Raji (cell line): ENCODE measurements around the gene CIB4.

Source experiments
- POLR2A ChIP-seq: IDR thresholded peaks from 2 replicates; pipeline ENCODE4 v1.6.1; 2011; ENCODE audit warnings: low read depth, low read length, control low read depth; ENCODE audit not compliant: insufficient read depth

Gene CIB4

GRCh38 chr2:26536371-26537068, 104.6 kb downstream of the CIB4 start:
- no peak for TF ChIP-seq POLR2A

- no peak for TF ChIP-seq POLR2A
Observed at GRCh38 chr2:26535663-26536275, 105.4 kb downstream of the CIB4 start.

GRCh38 chr2:26534865-26535662, 106.1 kb downstream of the CIB4 start:
- TF ChIP-seq POLR2A: no peak

- no peak for TF ChIP-seq POLR2A
Observed at GRCh38 chr2:26534098-26534864, 106.9 kb downstream of the CIB4 start.

- TF ChIP-seq POLR2A: no peak
Observed at GRCh38 chr2:26533661-26534060, 107.5 kb downstream of the CIB4 start.

- TF ChIP-seq POLR2A: no peak
Observed at GRCh38 chr2:26532301-26533250, 108.6 kb downstream of the CIB4 start.
